HepG2 (cell line): ENCODE data around the gene PPAN. TPM values are rescaled to one million over a fixed set of nuclear protein-coding genes. Genes with fewer than 3 reads are reported as not detected.

ENCODE experiments used
- AGO1 ChIP-seq: fragments of 200-400 bp; formaldehyde crosslinking; IDR thresholded peaks from 2 replicates; pipeline ENCODE4 v1.6.1; 2017; ENCODE audit warnings: mild to moderate bottlenecking, low read depth, low read length, moderate library complexity; ENCODE audit not compliant: poor library complexity, severe bottlenecking
- ATF6 ChIP-seq: sonication (generic); formaldehyde crosslinking; conservative IDR thresholded peaks from 2 replicates; pipeline ENCODE4 v1.4.0; 2020; ENCODE audit warnings: missing genetic modification reagents
- CCAR2 ChIP-seq: fragments of 200-400 bp; formaldehyde crosslinking; optimal IDR thresholded peaks from 2 replicates; pipeline ENCODE3; 2018; ENCODE audit warnings: low read depth, mild to moderate bottlenecking, low read length, moderate library complexity
- CEBPZ ChIP-seq: IDR thresholded peaks from 2 replicates; pipeline ENCODE4 v1.6.1; 2012; ENCODE audit warnings: low read length, improper control_type of control experiment
- KDM5B ChIP-seq: sonication (generic); formaldehyde crosslinking; IDR thresholded peaks from 2 replicates; pipeline ENCODE4 v1.4.0; 2020; ENCODE audit warnings: missing genetic modification reagents, mild to moderate bottlenecking, borderline replicate concordance
- MTF2 ChIP-seq: sonication (generic); formaldehyde crosslinking; IDR thresholded peaks from 2 replicates; pipeline ENCODE4 v1.5.0; 2020; ENCODE audit warnings: missing genetic modification reagents, borderline replicate concordance
- POGZ ChIP-seq: sonication (generic); formaldehyde crosslinking; IDR thresholded peaks from 2 replicates; pipeline ENCODE4 v1.4.0; 2020; ENCODE audit warnings: mild to moderate bottlenecking, missing genetic modification reagents
- REST ChIP-seq, 2 experiments: IDR thresholded peaks; 2 replicates each; pipeline ENCODE4 v1.6.1; 2011 to 2012; ENCODE audit warnings: low read length in 2 of 2, borderline replicate concordance in 1 of 2, low read depth in 1 of 2, mild to moderate bottlenecking in 1 of 2, moderate library complexity in 1 of 2
- TFE3 ChIP-seq: IDR thresholded peaks from 2 replicates; pipeline ENCODE4 v1.6.1; 2016
- ZNF281 ChIP-seq: sonication (generic); formaldehyde crosslinking; IDR thresholded peaks from 2 replicates; pipeline ENCODE4 v1.4.0; 2020; ENCODE audit warnings: missing genetic modification reagents, borderline replicate concordance
- ZNF557 ChIP-seq: sonication (generic); formaldehyde crosslinking; IDR thresholded peaks from 2 replicates; pipeline ENCODE4 v1.4.0; 2020; ENCODE audit warnings: missing genetic modification reagents
- ZNF598 ChIP-seq: sonication (generic); formaldehyde crosslinking; IDR thresholded peaks from 2 replicates; pipeline ENCODE4 v1.5.1; 2020; ENCODE audit warnings: mild to moderate bottlenecking, missing genetic modification reagents, borderline replicate concordance
- ZNF615 ChIP-seq: sonication (generic); formaldehyde crosslinking; IDR thresholded peaks from 2 replicates; pipeline ENCODE4 v1.5.0; 2020; ENCODE audit warnings: mild to moderate bottlenecking, missing genetic modification reagents, borderline replicate concordance
- polyA plus RNA-seq, 8 experiments: library from polyadenylated mRNA; depleted of rRNA in 3 of 8; stranded (reverse) in 7 of 8; unstranded in 1 of 8; fragments of >200 nt; fragmentation: Illumina TruSeq in 4 of 8; extraction: Trizol in 4 of 8; gene quantifications; 2 replicates each; pipeline versions ENCODE4 v1.2.1 to v1.2.3, GENCODE V29; 2011 to 2016; ENCODE audit warnings: low read depth in 4 of 8, missing spikeins in 1 of 8, mixed read lengths in 1 of 8; ENCODE audit not compliant: insufficient read depth in 1 of 8
- total RNA-seq, 5 experiments: library from RNA; depleted of rRNA; stranded (reverse); fragments of >200 nt; fragmentation: Illumina TruSeq; extraction: Trizol; gene quantifications; 2 replicates each; pipeline ENCODE4 v1.2.3, GENCODE V29; 2016; ENCODE audit warnings: low read depth in 1 of 5

PPAN gene
- total and polyA plus RNA-seq, 2 of the 13 experiments (the other 11 are each of a cell fraction or from before 2014, with no cell fraction given) = 36.2 to 41.9 TPM

- TF ChIP-seq REST (IDR thresholded peaks at IDR 0.05; ENCODE audit: borderline replicate concordance in 1 of 2, low read depth in 1 of 2, low read length in 2 of 2) (peak in 1 of 2 experiments; percentile 6; a peak in 1 of 4 replicates), ZNF557 (no peak), ZNF598 (CRISPR knock-in tag) (0 out of 2 replicates have a peak, but pooled peaks have one; percentile 15), ZNF281 (CRISPR knock-in tag) (peak; percentile 33; the same call in 1 of the 2 replicates), CEBPZ (no peak), TFE3 (CRISPR knock-in tag) (peak; percentile 70; the same call in 1 of the 2 replicates), MTF2 (CRISPR knock-in tag) (peak; percentile 37; the same call in 1 of the 2 replicates), AGO1 (peak; percentile 51), ZNF615 (CRISPR knock-in tag) (no peak), POGZ (CRISPR knock-in tag) (no peak), ATF6 (CRISPR knock-in tag) (no peak), CCAR2 (no peak), KDM5B (peak; percentile 95)
Observed at GRCh38 chr19:10106100-10106936, at the start of gene PPAN (continued).
